Measurements from ENCODE around the gene ANKRD50.

DNA sequence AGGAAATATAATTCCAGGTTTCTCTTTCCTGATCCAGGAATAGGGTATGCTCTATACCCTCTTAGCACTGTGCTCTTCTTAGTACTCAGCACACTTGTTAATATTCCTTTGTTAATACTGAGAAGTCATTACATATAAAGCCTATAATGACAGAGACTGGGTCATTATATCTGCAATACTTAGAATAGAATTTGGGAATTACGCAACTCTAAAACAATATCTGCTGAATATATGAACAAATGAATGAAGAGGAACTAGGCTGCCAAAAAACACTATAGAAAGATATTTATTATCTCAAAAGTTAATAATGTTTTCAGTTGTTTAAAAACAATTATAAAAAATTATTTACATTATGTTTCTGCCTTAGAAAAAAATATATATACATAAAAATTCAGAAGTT lies 36.4 kb upstream of the ANKRD50 start:
- TF ChIP-seq, protein P1, sequence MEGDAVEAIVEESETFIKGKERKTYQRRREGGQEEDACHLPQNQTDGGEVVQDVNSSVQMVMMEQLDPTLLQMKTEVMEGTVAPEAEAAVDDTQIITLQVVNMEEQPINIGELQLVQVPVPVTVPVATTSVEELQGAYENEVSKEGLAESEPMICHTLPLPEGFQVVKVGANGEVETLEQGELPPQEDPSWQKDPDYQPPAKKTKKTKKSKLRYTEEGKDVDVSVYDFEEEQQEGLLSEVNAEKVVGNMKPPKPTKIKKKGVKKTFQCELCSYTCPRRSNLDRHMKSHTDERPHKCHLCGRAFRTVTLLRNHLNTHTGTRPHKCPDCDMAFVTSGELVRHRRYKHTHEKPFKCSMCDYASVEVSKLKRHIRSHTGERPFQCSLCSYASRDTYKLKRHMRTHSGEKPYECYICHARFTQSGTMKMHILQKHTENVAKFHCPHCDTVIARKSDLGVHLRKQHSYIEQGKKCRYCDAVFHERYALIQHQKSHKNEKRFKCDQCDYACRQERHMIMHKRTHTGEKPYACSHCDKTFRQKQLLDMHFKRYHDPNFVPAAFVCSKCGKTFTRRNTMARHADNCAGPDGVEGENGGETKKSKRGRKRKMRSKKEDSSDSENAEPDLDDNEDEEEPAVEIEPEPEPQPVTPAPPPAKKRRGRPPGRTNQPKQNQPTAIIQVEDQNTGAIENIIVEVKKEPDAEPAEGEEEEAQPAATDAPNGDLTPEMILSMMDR (IDR thresholded peaks at IDR 0.05; ENCODE audit: low read depth, low read length), result no peak
- TF ChIP-seq EZH2phosphoT487 (IDR thresholded peaks at IDR 0.05; ENCODE audit: low read depth), result no peak

All from OCI-LY3 (cell line).